ENCODE measurements around the gene CCM2L.

CCM2L gene

DNA sequence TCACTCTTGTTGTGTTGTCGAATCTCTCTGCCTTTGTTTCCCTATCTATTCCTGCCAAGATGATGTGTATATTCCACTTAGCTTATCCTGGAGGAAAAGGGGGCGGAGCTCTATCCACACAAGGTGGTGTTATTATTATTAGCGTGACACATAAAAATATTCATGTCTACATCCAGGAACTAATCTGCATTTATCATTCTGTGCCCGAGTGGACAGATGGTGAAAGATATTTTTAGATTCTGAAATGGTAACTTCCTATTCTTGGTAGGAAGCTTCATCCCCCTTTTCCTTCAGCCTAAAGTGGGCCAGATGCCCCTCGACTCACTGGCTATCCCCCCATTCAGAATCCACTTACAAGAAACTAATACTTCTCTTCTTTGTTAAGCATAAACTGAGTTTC lies 40.2 kb upstream of the CCM2L start:
- H3K4me3 ChIP-seq: no peak overlapping the region
- TF ChIP-seq, protein P1, sequence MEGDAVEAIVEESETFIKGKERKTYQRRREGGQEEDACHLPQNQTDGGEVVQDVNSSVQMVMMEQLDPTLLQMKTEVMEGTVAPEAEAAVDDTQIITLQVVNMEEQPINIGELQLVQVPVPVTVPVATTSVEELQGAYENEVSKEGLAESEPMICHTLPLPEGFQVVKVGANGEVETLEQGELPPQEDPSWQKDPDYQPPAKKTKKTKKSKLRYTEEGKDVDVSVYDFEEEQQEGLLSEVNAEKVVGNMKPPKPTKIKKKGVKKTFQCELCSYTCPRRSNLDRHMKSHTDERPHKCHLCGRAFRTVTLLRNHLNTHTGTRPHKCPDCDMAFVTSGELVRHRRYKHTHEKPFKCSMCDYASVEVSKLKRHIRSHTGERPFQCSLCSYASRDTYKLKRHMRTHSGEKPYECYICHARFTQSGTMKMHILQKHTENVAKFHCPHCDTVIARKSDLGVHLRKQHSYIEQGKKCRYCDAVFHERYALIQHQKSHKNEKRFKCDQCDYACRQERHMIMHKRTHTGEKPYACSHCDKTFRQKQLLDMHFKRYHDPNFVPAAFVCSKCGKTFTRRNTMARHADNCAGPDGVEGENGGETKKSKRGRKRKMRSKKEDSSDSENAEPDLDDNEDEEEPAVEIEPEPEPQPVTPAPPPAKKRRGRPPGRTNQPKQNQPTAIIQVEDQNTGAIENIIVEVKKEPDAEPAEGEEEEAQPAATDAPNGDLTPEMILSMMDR (IDR thresholded peaks at IDR 0.05): no peak
- DNase-seq (ENCODE audit: low spot score): no peak
- no peak overlapping the region for H3K27ac ChIP-seq

DNA sequence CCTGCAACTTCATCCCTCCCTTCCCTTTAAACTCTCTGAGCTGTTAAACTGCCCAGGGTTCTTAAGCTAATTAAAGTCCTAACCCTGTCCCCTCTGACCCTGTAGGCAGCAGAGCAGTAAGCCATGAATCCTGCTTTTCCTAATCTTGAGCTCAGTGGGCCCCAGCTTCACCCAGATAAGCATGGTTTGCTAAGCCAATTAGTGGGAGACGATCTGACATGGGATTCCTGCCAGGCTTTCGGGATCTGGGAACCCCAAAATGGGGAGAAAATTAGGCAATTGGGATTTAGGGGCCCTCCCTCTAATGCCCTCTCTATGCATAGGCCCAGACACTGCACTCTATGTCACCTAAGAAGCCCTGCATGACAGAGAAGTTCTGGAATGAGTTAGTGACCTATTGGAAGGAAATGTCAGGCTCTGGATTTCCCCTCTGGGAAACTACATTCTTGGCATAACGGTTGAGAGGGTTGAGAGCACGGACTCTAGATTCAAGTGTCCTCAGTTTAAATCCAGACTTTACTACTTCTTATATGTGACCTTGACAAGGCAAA lies 37.7 kb upstream of the CCM2L start:
- no peak for DNase-seq (ENCODE audit: low spot score)
- Histone ChIP-seq H3K4me3 (no peak overlapping the region), H3K27ac (no peak overlapping the region)
- TF ChIP-seq, protein P1 (IDR thresholded peaks at IDR 0.05): no peak

DNA sequence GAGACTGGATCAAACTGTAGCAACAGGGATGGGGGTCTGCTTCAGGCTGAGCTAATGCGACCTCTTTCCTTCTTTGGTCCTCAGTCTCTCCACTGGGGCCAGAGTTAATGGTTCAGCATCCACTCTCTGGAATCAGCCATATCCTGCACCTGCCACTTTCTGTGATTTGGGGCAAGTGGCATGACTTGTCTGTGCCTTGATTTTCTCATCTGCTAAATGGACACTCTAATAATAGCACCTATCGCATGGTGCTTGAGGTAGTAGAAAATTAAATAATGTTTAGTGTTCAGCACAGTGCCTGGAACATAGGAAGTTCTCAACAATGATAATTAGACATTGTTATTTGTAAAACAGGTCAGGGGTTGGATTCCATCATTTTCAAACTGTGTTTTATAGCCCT lies 35.9 kb upstream of the CCM2L start:
- H3K27ac ChIP-seq: no peak overlapping the region
- TF ChIP-seq, protein P1 (IDR thresholded peaks at IDR 0.05): no peak
- no peak for DNase-seq (ENCODE audit: low spot score)
- no peak overlapping the region for H3K4me3 ChIP-seq

DNA sequence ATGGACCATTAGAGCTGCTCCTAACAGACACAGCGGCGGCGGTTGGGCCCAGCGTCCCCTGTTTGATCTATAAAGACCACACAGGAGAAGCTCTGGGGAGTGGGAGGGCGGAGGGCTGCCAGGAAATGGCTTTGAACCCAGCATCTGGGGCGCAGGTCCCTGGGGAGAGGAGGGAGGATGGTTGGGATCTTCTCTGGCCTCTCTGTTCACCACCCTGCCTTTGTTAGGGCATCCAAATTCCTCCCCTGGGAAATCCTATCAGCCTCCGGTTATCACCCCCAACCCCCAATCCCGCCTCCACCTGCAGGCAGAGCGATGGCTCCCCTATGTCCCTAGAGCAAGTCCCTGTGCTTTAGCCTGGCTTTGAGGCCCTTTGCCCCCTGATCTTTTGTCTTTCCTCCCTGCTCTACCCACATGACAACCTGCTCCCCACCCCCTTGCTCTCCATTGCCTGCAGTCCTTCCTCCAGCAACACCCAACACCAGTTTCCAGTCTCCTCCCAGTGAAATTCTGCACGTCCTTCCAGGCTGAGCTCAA lies 35.2 kb upstream of the CCM2L start:
- no peak for DNase-seq (ENCODE audit: low spot score)
- TF ChIP-seq, protein P1 (IDR thresholded peaks at IDR 0.05): no peak
- H3K27ac ChIP-seq: no peak overlapping the region
- H3K4me3 ChIP-seq: no peak overlapping the region

DNA sequence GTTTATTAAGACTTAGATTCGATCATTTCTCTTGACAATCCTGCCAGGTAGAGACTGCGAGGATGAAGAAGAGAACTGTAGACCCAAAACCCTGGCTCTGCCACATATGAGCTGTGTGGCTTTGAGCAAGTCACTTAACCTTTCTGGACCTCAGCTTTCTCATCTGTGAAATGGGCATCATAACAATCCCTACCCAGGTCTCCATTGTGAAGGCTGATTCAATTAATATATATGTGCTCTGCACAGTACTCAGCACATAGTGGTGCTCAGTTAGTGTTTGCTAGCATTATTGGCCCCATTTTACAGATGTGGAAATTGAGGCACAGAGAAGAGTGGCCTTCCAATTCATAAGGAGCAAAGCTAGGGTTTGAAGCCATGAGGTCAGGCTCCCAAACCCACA lies 34.4 kb upstream of the CCM2L start:
- H3K27ac ChIP-seq: no peak overlapping the region
- DNase-seq (ENCODE audit: low spot score): no peak
- TF ChIP-seq, protein P1 (IDR thresholded peaks at IDR 0.05): no peak
- no peak overlapping the region for H3K4me3 ChIP-seq

DNA sequence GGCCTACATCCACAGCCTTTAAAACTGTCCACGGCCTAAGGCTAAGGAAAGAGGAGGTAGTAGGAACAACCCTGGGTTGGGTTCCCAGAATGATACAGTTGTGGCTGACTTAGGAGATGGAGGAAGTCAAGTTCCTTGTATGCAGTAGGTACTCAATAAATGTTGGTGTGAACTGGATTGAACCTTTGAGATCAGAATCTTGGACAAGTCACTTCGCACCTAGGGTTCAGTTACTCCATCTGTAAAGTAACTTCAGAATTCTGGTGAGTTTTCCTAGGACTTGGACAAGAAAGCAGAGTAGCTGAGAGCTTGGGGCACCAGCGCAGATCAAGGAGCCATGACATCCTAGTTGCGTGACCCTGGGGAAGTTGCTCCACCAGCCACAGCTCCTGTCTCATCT lies 33.2 kb upstream of the CCM2L start:
- Histone ChIP-seq H3K27ac (no peak overlapping the region), H3K4me3 (no peak overlapping the region)
- TF ChIP-seq, protein P1 (IDR thresholded peaks at IDR 0.05): no peak
- no peak for DNase-seq (ENCODE audit: low spot score)

DNA sequence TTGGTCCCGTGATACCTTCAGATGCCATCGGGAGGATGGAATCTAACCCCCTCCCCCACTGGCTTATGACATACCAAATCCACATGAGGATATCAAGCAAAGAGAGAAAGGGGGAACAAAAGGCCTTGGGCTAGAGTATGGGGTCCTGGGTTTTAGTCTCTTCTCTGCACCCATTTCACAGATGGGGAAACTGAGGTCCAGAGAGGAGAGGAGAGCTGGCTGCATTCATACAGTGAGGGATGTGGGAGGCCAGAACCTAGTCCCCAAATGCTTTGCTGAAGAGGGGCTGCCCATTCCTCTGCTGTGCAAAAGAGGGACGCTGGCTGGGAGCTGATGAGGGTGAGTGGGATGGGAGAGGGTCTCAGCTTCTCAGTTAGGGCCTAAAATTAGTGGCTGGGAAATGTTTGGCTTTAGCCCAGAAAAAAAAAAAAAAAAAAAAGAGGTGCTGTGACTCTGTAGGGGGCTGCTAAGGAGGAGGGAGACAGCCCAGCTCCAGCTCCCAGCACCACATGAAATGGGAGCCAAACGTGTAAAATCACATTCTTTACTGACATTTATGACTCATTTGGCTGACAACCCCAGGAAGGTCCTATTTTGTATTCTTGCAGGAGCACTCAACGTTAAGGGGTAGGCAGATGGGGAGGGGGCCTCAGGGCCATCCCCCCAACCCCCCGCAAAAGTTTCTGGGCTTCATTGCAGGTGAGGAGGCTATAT lies 30.4 kb upstream of the CCM2L start:
- DNase-seq (ENCODE audit: low spot score): no peak
- H3K4me3 ChIP-seq: no peak overlapping the region
- no peak overlapping the region for H3K27ac ChIP-seq
- TF ChIP-seq, protein P1 (IDR thresholded peaks at IDR 0.05): no peak

Measured in coronary artery (tissue), 2 donors.